ENCODE data around the gene PCP4L1. TPM values are rescaled to one million over a fixed set of nuclear protein-coding genes. Genes with fewer than 3 reads are reported as not detected.
A peak's percentile ranks its signal among the peaks of the same experiment; 100 is the strongest.
"Not testable (repeated sequence)": the region's sequence is repeated elsewhere in the genome, so short reads cannot be mapped to it uniquely, and the experiment has no call there.

The PCP4L1 gene
- total and polyA plus RNA-seq, 5 donors from 2014 or later = 0.38 TPM; not detected in 4

DNA sequence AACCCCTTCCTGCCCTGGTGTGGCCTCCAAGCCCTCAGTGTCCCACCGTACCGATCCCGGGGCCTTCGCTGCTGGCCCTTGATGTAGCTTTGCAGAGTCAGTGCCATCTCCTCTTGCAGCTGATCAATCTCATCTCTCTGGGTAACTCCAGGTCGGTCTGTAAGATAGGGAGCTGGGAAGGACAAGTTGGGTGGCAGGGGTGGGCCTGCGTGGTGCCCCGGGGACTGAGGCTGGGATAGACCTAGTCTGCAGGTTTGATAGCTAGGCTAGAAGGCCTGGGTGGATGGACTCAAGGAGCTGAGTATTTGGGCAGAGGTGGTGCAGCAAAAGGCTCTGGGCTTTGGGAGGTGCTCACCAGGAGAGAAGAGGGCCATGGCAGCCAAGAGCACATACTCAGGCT lies 27.8 kb upstream of the PCP4L1 start:
- H3K36me3 ChIP-seq (ENCODE audit: control insufficient read depth, insufficient read depth, low read length) = peaks cover 19% of the 10 kb centered on the region
- no peaks in the 10 kb centered on the region for H3K9me3 ChIP-seq (ENCODE audit: control insufficient read depth in 2 of 2, low read length in 2 of 2)
- H3K27me3 ChIP-seq (ENCODE audit: control insufficient read depth, insufficient read depth, low read length) = no peaks in the 10 kb centered on the region
- DNase-seq (no peak), ATAC-seq (ENCODE audit: low read depth in 2 of 2) (no peak)
- Mint-ChIP-seq H3K27me3 (no peaks in the 10 kb centered on the region), H3K27ac (no peak overlapping the region), H3K4me3 (no peak overlapping the region), H3K36me3 (peaks cover 16% of the 10 kb centered on the region), H3K9me3 (peaks cover 0 to 1% (median 0%) of the 10 kb centered on the region in 7 donors), H3K4me1 (peaks cover 7 to 32% (median 19%) of the 10 kb centered on the region in 4 donors)
- peaks cover 22% of the 10 kb centered on the region for H3K4me1 ChIP-seq (ENCODE audit: control insufficient read depth, insufficient read depth, low read length, poor library complexity, severe bottlenecking)
- H3K27ac ChIP-seq (ENCODE audit: insufficient read depth, low read length, poor library complexity, severe bottlenecking) = no peak overlapping the region
- H3K4me3 ChIP-seq (ENCODE audit: low read depth, low read length) = no peak overlapping the region

DNA sequence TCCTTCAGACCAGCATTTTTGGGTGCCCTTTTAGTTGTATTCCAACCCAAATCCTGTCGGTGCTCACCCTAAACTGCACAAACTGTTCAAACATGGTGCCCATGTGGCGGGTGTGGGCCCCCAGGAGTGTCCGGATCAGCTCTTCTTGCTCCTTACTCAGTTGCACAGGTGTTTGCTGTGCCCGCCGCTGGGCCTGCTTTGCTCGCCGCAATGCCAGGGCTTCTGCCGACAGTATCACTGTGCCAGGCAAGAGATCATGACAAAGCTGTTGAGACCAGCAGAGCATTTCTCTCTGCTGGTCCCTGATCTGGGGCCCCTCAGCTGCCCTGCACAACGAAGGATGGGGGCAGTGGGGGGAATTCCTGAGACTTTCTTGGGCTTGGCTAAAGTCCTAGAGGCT lies 25.4 kb upstream of the PCP4L1 start:
- Histone ChIP-seq H3K4me1 (ENCODE audit: control insufficient read depth, insufficient read depth, low read length, poor library complexity, severe bottlenecking) (no peaks in the 10 kb centered on the region), H3K36me3 (ENCODE audit: control insufficient read depth, insufficient read depth, low read length) (peaks cover 19% of the 10 kb centered on the region), H3K4me3 (ENCODE audit: low read depth, low read length) (no peak overlapping the region), H3K27me3 (ENCODE audit: control insufficient read depth, insufficient read depth, low read length) (no peaks in the 10 kb centered on the region), H3K27ac (ENCODE audit: insufficient read depth, low read length, poor library complexity, severe bottlenecking) (no peak overlapping the region), H3K9me3 (ENCODE audit: control insufficient read depth in 2 of 2, low read length in 2 of 2) (no peaks in the 10 kb centered on the region)
- peak overlapping the region in 1 of 3 donors; percentile 16 for H3K27ac Mint-ChIP-seq
- H3K9me3 Mint-ChIP-seq = no peaks in the 10 kb centered on the region
- peaks cover 15% of the 10 kb centered on the region for H3K36me3 Mint-ChIP-seq
- no peak overlapping the region for H3K4me3 Mint-ChIP-seq
- ATAC-seq (ENCODE audit: low read depth in 2 of 2) = no peak
- H3K27me3 Mint-ChIP-seq = no peaks in the 10 kb centered on the region
- peaks cover 0 to 9% (median 2%) of the 10 kb centered on the region in 4 donors for H3K4me1 Mint-ChIP-seq
- no peak for DNase-seq

DNA sequence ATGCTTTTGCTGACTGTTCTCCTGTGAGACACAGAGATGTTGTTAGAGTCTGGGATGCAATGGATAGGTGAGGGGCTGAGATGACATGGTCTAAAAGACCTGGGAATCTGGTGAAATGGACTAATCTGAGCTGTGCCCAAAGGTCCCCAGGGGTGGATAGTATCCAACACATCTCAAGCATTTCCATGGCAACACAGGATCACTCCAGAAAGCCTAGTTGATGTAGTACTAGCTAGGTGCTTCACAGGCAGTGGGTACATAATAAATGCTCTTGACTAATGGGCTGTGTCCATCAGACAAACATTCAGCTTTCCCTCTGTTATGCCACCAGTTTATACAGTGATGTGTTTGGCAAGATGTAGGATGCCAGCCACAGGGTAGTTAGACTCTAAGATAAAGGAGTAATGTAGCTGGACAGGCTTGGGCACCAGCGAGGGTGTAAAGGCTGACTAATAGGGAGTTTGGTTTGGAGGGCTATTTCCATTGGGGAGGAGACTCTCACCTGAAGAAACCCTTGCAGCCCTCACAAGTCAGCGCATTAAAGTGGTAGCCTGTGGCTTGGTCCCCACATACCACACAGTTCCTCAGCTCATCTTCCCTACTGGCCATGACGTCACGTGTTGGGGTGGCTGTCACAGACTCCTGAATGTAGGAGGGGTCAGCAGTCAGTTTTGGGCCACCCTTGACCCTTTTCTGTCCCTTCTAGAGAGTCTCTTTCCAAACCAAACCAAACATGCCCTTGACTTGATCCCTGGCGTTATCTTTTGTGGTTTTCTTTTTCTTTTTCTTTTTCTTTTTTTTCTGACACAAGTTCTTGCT lies 22.4 kb upstream of the PCP4L1 start:
- DNase-seq (no peak), ATAC-seq (ENCODE audit: low read depth in 2 of 2) (no peak)
- H3K4me1 Mint-ChIP-seq = no peaks in the 10 kb centered on the region
- peaks cover 5% of the 10 kb centered on the region for H3K36me3 Mint-ChIP-seq
- no peak overlapping the region for H3K4me3 Mint-ChIP-seq
- peaks cover 2% of the 10 kb centered on the region for H3K27me3 ChIP-seq (ENCODE audit: control insufficient read depth, insufficient read depth, low read length)
- H3K36me3 ChIP-seq (ENCODE audit: control insufficient read depth, insufficient read depth, low read length) = no peaks in the 10 kb centered on the region
- H3K27me3 Mint-ChIP-seq = peaks cover 10% of the 10 kb centered on the region
- H3K27ac ChIP-seq (ENCODE audit: insufficient read depth, low read length, poor library complexity, severe bottlenecking) = no peak overlapping the region
- no peak overlapping the region for H3K4me3 ChIP-seq (ENCODE audit: low read depth, low read length)
- no peaks in the 10 kb centered on the region for H3K9me3 Mint-ChIP-seq
- no peaks in the 10 kb centered on the region for H3K4me1 ChIP-seq (ENCODE audit: control insufficient read depth, insufficient read depth, low read length, poor library complexity, severe bottlenecking)
- H3K27ac Mint-ChIP-seq = no peak overlapping the region
- H3K9me3 ChIP-seq (ENCODE audit: control insufficient read depth in 2 of 2, low read length in 2 of 2) = no peaks in the 10 kb centered on the region

DNA sequence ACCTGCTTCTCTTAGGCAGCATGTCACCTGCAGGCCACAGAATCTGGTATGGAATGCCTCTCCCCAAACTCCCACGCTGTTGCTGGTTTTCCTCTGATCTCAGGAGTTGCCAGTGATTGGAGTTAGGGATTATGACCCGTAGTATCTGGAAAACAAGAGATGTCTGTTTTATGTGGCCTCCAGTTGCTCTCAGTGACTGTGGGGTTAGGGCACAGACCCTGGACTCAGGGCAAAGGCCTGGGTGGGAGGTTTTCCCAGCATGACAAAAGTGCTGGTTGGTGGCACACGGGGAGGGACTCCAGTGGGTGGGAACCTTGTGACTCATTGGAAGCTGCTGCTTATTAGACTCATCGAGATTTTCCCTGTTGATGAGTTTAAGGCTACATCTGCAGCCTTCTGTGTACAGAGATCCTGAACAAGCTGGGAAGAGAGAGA lies 20.5 kb upstream of the PCP4L1 start, which contains the start of gene NR1I3:
Gene NR1I3, minus strand, starts transcription at position 165 of the 435 bp plus-strand sequence. CDS start 1,638 bp downstream, outside the sequence.
- no peak for DNase-seq
- Histone ChIP-seq H3K4me1 (ENCODE audit: control insufficient read depth, insufficient read depth, low read length, poor library complexity, severe bottlenecking) (no peaks in the 10 kb centered on the region), H3K36me3 (ENCODE audit: control insufficient read depth, insufficient read depth, low read length) (no peaks in the 10 kb centered on the region), H3K27me3 (ENCODE audit: control insufficient read depth, insufficient read depth, low read length) (peaks cover 2% of the 10 kb centered on the region), H3K9me3 (ENCODE audit: control insufficient read depth in 2 of 2, low read length in 2 of 2) (no peaks in the 10 kb centered on the region), H3K27ac (ENCODE audit: insufficient read depth, low read length, poor library complexity, severe bottlenecking) (no peak within 1 kb of the TSS), H3K4me3 (ENCODE audit: low read depth, low read length) (no peak within 1 kb of the TSS)
- H3K9me3 Mint-ChIP-seq = peaks cover 0 to 2% (median 0%) of the 10 kb centered on the region in 7 donors
- no peak for ATAC-seq (ENCODE audit: low read depth in 2 of 2)
- peaks cover 16% of the 10 kb centered on the region for H3K27me3 Mint-ChIP-seq
- peak within 1 kb of the TSS in 1 of 3 donors; percentile 27 for H3K27ac Mint-ChIP-seq
- H3K4me3 Mint-ChIP-seq = no peak within 1 kb of the TSS
- H3K4me1 Mint-ChIP-seq = no peaks in the 10 kb centered on the region
- H3K36me3 Mint-ChIP-seq = peaks cover 5% of the 10 kb centered on the region

DNA sequence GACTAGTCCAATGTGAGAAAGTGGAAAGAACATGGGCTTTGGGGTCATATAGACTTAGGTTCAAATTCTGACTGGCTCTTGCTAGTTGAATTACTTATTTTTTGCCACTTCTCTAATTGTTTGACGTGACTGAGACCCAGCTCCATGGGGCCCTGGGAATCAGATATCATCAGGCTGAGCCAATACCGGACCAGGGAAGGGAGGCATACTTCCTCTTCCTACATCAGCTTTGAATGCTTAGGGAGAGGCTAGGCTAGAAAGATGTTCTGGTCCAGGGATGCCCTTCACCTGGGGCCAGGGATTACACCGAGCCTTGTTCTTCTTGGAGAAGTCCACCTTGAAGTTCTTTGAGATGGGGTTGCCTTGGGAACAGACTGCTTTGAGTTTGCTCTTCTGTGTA lies 16.9 kb upstream of the PCP4L1 start:
- ATAC-seq (ENCODE audit: low read depth in 2 of 2) (no peak), DNase-seq (no peak)
- Mint-ChIP-seq H3K4me3 (no peak overlapping the region), H3K4me1 (no peaks in the 10 kb centered on the region), H3K9me3 (peaks cover 0 to 4% (median 0%) of the 10 kb centered on the region in 7 donors), H3K27me3 (peaks cover 27% of the 10 kb centered on the region), H3K27ac (no peak overlapping the region), H3K36me3 (peaks cover 5% of the 10 kb centered on the region)
- Histone ChIP-seq H3K4me1 (ENCODE audit: control insufficient read depth, insufficient read depth, low read length, poor library complexity, severe bottlenecking) (no peaks in the 10 kb centered on the region), H3K27me3 (ENCODE audit: control insufficient read depth, insufficient read depth, low read length) (peaks cover 2% of the 10 kb centered on the region), H3K9me3 (ENCODE audit: control insufficient read depth in 2 of 2, low read length in 2 of 2) (no peaks in the 10 kb centered on the region), H3K36me3 (ENCODE audit: control insufficient read depth, insufficient read depth, low read length) (no peaks in the 10 kb centered on the region), H3K4me3 (ENCODE audit: low read depth, low read length) (no peak overlapping the region), H3K27ac (ENCODE audit: insufficient read depth, low read length, poor library complexity, severe bottlenecking) (no peak overlapping the region)

GRCh38 chr1:161242313-161242712 lies 16.2 kb upstream of the PCP4L1 start:
- Histone ChIP-seq H3K4me1 (ENCODE audit: control insufficient read depth, insufficient read depth, low read length, poor library complexity, severe bottlenecking) (no peaks in the 10 kb centered on the region), H3K27me3 (ENCODE audit: control insufficient read depth, insufficient read depth, low read length) (peaks cover 2% of the 10 kb centered on the region), H3K36me3 (ENCODE audit: control insufficient read depth, insufficient read depth, low read length) (no peaks in the 10 kb centered on the region), H3K27ac (ENCODE audit: insufficient read depth, low read length, poor library complexity, severe bottlenecking) (no peak overlapping the region), H3K9me3 (ENCODE audit: control insufficient read depth in 2 of 2, low read length in 2 of 2) (no peaks in the 10 kb centered on the region), H3K4me3 (ENCODE audit: low read depth, low read length) (no peak overlapping the region)
- DNase-seq (no peak), ATAC-seq (ENCODE audit: low read depth in 2 of 2) (no peak)
- Mint-ChIP-seq H3K4me1 (no peaks in the 10 kb centered on the region), H3K4me3 (no peak overlapping the region), H3K27me3 (peaks cover 27% of the 10 kb centered on the region), H3K9me3 (peaks cover 0 to 4% (median 0%) of the 10 kb centered on the region in 7 donors), H3K36me3 (peaks cover 5% of the 10 kb centered on the region), H3K27ac (no peak overlapping the region)

DNA sequence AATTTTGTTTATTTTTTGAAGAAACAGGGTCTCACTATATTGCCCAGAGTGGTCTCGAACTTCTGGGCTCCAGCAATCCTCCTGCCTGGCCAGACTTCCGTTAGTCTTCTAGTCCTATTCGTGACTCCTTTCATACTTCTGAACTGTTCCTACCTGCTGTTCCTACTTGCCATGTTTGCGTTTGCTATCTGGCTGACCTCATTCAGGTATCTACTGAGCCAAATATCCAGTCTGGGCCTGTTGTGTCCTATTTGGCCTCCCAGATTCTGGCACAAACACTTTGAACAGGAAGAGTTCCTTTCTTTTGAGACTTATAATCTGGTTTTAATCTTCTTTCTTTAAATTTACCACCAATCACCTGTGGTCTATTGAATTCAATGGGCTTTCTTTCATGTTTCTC lies 13.7 kb upstream of the PCP4L1 start:
- Histone ChIP-seq H3K4me3 (ENCODE audit: low read depth, low read length) (no peak overlapping the region), H3K9me3 (ENCODE audit: control insufficient read depth in 2 of 2, low read length in 2 of 2) (no peaks in the 10 kb centered on the region), H3K27me3 (ENCODE audit: control insufficient read depth, insufficient read depth, low read length) (peaks cover 2% of the 10 kb centered on the region), H3K36me3 (ENCODE audit: control insufficient read depth, insufficient read depth, low read length) (no peaks in the 10 kb centered on the region), H3K4me1 (ENCODE audit: control insufficient read depth, insufficient read depth, low read length, poor library complexity, severe bottlenecking) (no peaks in the 10 kb centered on the region), H3K27ac (ENCODE audit: insufficient read depth, low read length, poor library complexity, severe bottlenecking) (no peak overlapping the region)
- ATAC-seq (ENCODE audit: low read depth in 2 of 2) (no peak), DNase-seq (no peak)
- Mint-ChIP-seq H3K9me3 (peaks cover 0 to 4% (median 2%) of the 10 kb centered on the region in 7 donors), H3K4me3 (no peak overlapping the region), H3K27ac (no peak overlapping the region), H3K27me3 (peaks cover 22% of the 10 kb centered on the region), H3K4me1 (no peaks in the 10 kb centered on the region), H3K36me3 (no peaks in the 10 kb centered on the region)

GRCh38 chr1:161250100-161250499 lies 8.4 kb upstream of the PCP4L1 start:
- peaks cover 29% of the 10 kb centered on the region for H3K27me3 Mint-ChIP-seq
- H3K4me3 ChIP-seq (ENCODE audit: low read depth, low read length); H3K27ac ChIP-seq (ENCODE audit: insufficient read depth, low read length, poor library complexity, severe bottlenecking); DNase-seq; H3K27me3 ChIP-seq (ENCODE audit: control insufficient read depth, insufficient read depth, low read length); ATAC-seq (ENCODE audit: low read depth in 2 of 2); H3K4me1 ChIP-seq (ENCODE audit: control insufficient read depth, insufficient read depth, low read length, poor library complexity, severe bottlenecking); H3K4me1 Mint-ChIP-seq; H3K9me3 ChIP-seq (ENCODE audit: control insufficient read depth in 2 of 2, low read length in 2 of 2); H3K36me3 Mint-ChIP-seq; H3K4me3 Mint-ChIP-seq; H3K36me3 ChIP-seq (ENCODE audit: control insufficient read depth, insufficient read depth, low read length); H3K9me3 Mint-ChIP-seq; H3K27ac Mint-ChIP-seq: not testable (repeated sequence)

All from CD4-positive, CD25-positive, alpha-beta regulatory T cell (primary cell).